GM21786 (cell line): ENCODE results near the gene STAT3.
"Not testable (repeated sequence)": the region's sequence is repeated elsewhere in the genome, so short reads cannot be mapped to it uniquely, and the experiment has no call there.

Source experiments
- ATAC-seq: cut with Tn5 transposase; IDR thresholded peaks from one replicate; pipeline ENCODE4 v1.9.1; 2021; ENCODE audit not compliant: unreplicated experiment

Gene STAT3

DNA sequence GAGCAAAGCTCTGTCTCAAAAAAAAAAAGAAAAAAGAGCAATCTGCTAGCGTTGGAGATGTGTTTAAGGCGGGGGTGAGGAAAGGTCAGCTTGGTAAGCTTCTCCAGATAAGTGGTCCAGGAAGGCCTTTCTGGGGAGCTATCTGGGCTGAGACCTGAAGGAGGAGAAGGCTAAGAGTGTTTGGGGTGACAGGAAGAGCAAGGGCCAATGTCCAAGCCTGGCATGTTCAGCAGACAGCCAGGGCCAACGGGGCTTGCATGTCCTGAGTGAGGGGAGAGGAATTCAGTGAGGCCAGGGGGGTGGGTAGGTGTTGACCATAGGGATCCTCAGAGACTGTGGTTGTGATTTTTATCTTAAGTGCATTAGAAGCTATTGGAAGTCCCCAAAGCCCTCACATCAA lies 84.5 kb downstream of the STAT3 start:
- no peak for ATAC-seq

GRCh38 chr17:42301022-42301421 lies 87.2 kb downstream of the STAT3 start:
- no peak for ATAC-seq

- ATAC-seq = not testable (repeated sequence)
Observed at GRCh38 chr17:42299913-42300312, 88.3 kb downstream of the STAT3 start.

DNA sequence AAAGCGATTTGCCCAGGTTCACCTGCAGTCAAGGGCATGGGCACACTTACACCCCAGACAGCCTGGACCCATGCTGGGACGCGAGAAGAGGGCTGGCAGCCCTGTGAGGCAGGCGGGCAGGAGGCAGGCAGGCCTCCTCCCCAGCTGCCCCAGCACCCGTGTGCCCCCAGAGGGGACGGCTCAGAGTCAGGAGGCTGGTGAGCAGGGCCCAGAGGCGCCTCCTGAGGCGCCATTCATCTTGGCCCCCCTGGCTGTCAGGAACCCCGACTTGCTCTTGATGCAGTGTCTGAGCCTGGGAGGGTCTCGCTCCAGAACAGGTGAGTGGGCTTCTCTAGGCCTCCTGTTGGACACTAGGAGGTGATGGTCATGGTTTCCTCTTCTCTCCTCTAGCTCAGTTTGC lies 88.9 kb downstream of the STAT3 start:
- ATAC-seq = not testable (repeated sequence)

DNA sequence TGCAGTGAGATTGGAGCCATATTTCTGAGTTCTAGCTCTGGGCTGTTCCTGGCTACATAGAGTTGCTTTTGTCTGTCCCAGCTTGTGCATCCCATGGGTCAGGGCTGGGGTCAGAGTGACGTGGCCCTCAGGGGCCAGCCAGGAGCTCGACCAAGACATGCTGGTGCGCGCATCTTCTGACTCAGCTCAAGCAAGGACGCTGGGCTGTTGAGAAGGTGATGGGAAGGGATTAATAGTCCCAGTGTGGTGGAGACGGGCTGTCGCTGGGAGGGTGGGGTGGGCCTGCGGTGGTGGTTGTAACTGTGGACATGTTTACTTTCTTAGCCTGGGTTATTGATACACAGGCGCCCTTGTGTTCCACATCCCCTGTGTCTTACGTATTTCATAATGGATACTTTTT lies 90.5 kb downstream of the STAT3 start:
- not testable (repeated sequence) for ATAC-seq

DNA sequence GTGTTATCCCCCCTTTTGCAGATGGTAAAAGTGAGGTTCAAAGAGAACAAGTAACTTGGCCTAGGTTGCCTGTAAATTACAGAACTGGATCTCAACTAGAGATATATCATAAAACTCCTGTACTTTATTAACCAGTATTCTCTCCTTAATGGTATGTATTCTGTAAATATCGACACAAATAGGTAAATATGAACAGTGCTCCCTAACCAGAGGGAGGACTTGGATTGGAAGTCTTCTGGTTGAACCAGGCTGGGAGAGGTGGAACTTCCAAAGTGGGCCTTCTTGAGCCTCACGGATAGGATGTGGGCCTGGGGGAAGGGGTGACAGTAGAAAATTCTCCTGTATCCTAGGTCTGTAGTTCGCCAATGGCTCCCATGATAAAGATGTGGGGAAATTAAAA lies 92.2 kb downstream of the STAT3 start:
- no peak for ATAC-seq

DNA sequence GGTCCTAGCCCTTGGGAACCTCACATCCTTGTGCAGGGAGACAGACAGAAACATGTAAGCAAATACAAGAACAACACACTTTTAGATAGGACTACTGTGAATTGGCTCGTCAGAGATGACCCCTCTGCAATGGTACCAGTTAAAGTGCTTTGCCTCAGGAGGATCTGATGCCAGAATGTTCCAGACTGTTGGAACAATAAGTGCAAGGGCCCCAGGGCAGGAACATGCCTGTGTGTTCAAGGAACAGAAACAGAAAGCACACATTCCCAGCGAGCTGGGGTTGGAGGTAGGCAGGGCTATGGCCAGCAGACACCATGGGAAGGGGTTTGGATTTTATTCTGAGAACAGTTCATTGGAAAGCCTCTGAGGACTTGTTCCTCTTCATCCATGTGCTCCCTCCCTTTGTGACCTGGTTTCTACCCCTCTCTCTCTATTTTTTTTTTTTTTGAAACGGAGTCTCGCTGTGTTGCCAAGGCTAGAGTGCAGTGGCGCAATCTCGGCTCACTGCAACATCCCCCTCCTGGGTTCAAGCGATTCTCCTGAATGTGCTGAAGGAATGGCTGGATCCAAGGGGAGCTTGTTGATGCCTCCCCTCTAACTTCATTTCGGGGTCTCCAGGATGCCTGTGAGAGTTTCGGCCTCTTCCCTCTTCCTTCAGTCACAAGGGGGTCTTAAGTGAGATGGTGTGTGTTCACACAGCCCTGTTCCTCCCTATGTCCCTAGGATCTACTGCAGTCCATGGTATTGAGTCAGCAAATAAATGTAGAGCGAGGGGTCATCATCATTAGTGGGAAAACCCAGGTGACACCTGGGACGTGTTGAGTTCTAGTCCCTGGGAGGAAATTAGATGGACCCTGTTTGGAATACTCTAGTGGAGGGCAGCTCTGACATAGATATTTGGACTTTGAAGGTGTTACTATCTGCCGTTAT lies 93.5 kb downstream of the STAT3 start:
- ATAC-seq = no peak

DNA sequence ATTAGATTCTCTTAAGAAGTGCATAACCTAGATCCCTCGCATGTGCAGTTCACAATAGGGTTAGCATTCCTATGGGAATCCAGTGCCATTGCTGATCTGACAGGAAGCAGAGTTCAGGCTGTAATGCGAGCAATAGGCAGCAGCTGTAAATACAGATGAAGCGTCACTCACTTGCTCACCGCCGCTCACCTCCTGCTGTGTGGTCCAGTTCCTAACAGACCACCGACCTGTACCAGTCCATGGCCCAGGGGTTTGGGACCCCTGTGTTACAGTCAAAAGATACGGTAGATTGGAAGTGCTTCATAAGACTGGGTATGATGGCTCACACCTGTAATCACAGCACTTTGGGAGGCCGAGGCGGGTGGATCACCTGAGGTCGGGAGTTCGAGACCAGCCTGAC lies 97.1 kb downstream of the STAT3 start:
- ATAC-seq = no peak

DNA sequence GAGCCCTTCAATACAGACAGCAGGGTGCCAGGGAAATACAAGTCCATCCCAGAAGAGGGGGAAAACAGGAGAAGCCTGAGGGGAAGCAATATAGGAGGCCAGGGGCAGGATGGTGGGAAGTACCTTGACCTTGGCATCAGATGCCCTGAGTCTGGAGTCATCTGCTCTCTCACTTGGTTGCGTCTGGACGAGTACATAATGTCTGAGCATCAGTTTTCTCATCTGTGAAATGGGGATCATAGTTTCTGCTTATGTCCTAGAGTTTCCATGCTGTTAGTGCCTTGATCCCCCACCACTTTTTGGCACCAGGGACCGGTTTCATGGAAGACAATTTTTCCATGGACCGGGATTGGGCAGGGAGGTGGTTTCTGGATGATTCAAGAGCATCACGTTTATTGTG lies 97.7 kb downstream of the STAT3 start:
- ATAC-seq = no peak

GRCh38 chr17:42289611-42290181 lies 98.5 kb downstream of the STAT3 start:
- ATAC-seq = no peak

DNA sequence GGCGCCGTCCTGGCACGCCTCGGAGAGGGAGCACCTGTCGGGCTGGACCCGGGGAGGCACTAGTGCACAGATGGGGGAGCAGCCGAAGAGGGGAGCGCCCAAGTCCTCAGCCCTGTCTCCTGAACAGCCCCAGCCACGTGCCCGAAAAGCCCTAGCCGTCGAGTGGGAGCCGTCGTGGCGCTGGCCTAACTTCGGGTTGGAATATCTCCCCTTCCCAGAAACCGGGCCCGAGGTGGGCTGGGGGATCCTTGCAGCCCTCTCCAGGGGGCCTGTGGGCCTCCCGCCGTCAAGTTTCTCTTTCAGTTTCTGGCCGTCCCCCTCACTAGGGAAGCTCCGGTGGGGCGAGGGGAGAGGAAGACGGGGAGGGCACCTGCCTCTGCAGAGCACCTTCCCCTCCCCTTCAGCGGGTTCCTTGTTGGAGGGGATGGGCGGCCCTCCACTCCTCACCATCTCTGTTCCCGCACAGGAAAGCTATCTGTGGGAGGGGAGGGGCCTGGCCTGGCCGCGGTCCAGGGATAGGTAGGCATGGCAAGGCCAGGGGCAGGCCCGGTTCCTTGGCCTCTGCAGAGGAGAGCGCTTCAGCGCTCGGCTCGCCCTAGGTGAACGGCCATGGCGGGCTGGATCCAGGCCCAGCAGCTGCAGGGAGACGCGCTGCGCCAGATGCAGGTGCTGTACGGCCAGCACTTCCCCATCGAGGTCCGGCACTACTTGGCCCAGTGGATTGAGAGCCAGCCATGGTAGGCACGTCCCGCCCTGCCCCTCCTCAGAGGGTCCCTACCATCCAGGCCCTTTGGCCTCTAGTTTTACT lies 99.2 kb downstream of the STAT3 start:
- ATAC-seq = no peak

DNA sequence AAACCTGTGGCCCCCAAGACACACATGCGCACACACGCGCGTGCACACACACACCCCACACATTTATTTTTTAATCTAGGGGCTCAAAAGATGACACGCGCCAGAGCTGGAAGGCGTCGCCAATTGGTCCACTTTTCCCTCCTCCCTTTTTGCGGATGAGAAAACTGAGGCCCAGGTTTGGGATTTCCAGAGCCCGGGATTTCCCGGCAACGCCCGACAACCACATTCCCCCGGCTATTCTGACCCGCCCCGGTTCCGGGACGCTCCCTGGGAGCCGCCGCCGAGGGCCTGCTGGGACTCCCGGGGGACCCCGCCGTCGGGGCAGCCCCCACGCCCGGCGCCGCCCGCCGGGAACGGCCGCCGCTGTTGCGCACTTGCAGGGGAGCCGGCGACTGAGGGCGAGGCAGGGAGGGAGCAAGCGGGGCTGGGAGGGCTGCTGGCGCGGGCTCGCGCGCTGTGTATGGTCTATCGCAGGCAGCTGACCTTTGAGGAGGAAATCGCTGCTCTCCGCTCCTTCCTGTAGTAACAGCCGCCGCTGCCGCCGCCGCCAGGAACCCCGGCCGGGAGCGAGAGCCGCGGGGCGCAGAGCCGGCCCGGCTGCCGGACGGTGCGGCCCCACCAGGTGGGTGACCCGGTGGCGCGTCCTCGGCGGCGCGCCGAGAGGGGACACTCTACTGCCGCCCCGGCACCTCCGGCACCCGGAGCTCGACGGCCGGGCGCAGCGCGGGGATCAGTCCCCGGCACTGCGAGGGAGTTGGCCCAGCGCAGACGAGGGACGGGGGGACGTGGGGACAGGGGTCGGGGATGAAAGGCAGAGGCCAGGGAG lies 100.1 kb downstream of the STAT3 start, which contains the start of gene STAT5A:
Gene STAT5A (plus strand): TSS at position 522 of the 826 bp plus-strand sequence. CDS start 914 bp downstream, outside the sequence.
- no peak for ATAC-seq

DNA sequence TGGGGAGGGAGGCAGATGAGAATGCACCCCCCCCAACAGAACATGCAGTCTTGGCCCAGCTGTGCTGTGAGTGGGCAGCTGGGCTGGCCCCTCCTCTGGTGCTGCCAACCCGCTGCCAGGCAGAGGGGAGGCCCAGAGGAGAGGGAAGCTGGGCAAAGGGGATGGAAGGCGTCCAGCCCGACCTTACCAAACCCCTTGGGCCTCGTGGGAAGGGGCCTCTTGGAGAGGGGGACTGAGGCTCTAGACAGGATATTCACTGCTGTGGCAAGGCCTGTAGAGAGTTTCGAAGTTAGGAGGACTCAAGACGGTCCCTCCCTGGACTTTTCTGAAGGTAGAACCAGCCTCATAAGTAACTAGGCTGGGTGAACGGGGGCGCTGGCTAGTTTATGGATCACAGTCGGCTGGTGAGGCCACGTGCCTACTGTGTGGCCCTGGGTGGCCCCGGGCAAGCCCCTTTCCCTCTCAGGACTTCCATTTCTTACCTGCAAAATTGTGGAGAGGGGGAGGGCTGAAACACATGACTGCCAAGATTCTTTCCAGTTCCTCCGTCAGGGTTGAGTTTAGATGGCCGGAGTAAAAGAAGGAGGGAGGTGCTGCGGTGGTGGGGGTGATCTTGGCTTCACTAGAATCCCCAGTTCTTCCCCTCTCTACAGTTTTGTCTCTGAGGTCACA lies 100.8 kb downstream of the STAT3 start:
- no peak for ATAC-seq

DNA sequence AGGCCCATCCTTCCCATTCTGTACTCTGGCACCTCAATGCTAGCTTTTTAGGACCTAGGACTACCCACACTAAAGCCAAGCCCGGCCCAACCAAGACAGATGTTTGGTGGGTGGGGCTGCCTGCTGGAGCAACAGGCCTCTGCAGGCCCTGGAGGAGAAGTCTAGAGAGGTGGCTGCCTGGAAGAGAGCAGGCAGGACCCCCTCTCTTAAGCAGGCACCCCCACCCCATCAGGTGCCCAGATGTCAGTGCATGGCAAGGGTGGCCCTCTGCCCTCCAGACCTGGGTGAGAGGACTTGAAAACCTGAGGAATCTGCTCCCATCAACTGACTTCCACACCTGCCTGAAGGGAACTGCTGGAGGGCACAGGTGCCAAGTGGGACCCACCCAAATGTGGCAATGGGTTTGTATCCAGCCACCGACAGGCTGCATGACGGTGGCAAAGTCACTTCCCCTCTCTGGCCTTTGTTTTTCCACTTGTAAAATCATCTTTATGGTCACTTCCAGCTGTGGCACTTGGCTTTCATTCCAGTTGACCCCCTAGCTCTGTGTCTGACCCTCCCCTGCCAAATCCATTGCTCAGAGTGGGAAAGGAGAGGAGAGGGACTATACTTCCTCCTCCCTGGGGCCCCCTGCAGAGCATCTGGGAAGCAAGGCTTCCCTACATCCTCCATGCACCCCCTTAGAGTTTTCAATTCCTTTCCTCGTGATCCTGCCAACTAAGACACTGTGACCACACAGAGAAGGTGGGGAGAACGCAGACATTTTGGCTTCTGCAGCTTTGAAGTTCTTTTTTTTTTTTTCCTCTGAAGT lies 101.6 kb downstream of the STAT3 start:
- no peak for ATAC-seq

DNA sequence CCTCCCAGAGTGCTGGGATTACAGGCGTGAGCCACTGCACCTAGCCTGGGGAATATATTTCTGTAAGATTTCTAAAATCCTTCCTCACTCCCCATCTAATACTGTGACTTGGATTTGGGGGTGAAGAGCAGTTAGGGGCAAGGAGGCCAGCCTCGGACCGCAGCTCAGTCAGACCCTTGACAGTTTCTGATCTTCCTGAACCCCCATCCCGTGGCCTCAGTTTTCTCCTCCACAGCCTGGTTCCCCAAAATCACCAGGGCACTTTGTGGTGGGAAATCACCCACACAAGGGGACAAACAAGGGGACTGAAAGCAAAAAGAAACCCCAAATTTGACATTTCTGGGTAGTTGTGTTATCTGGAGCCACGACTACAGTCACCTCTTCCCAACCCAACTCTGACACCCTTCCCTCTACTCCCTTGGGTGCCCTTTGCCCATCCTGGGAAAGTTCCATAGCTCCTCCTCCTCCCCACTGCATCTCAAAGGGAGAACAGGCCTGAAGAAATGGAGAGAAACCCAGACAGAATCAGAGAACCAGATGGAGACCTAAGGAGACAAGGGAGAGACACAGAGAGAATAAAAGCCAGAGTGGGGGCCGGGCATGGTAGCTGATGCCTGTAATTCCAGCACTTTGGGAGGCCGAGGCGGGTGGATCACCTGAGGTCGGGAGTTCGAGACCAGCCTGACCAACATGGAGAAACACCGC lies 102.7 kb downstream of the STAT3 start:
- no peak for ATAC-seq

GRCh38 chr17:42284566-42284965 lies 103.7 kb downstream of the STAT3 start:
- ATAC-seq = no peak

GRCh38 chr17:42284024-42284369 lies 104.2 kb downstream of the STAT3 start:
- no peak for ATAC-seq

- no peak for ATAC-seq
Observed at GRCh38 chr17:42283241-42284023, 104.8 kb downstream of the STAT3 start.
